A204.1 (cell line): ENCODE data around the gene COLQ.

Source experiments
- FAIRE-seq: peaks from 2 replicates; lab custom pipeline; 2012; peaks lifted over from hg19 to GRCh38; lab: Jason Lieb, UNC

The COLQ gene

DNA sequence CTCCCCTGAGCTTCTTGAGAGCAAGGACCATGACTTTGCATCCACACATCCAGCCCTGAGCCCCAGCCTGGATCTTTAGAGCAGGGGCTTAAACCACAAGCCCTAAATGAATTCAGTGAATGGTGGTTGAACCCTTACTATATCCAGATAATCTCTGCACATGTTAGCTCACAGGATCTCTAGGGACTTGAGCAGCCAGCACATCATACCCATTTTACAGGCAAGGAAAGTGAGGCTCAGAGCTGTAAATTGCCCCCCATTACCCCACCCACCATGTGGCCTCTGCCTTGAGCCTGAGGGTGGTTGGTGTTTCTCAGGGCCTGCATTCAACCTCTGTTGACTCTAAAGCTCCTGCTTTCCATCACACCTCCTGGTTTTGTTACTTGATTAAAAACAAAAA is 66.5 kb downstream of the COLQ start:
- no peak for FAIRE-seq

DNA sequence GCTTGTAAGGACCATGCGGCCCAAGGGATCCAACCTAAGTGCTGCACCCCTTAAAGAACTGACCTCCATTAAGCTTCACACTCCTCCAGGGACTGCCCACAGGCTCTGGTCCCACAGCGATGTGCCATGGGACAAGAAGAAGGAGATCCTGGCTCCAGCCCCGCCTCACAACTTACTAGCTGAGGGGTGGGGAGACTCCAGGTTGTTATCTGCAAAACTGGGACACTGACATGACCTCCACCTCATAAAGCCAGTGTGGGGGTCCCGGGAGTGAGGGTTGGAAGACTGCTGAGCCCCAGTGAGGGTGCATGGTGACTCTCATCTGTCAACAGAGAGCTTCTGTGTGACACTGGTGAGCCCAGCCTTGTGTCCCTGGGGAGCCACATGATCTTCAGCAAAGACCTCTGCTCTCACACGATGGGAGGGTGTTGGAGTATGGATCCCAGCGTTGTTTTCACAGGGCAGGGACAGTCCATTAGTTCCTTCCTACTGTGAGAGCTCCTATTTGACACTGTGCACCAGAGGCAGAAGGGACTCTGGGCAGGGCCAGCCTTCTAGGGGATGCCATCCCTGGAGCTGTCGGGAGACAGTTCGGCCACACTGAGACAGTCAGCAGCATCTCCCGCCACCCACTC is 67.4 kb downstream of the COLQ start:
- no peak for FAIRE-seq

DNA sequence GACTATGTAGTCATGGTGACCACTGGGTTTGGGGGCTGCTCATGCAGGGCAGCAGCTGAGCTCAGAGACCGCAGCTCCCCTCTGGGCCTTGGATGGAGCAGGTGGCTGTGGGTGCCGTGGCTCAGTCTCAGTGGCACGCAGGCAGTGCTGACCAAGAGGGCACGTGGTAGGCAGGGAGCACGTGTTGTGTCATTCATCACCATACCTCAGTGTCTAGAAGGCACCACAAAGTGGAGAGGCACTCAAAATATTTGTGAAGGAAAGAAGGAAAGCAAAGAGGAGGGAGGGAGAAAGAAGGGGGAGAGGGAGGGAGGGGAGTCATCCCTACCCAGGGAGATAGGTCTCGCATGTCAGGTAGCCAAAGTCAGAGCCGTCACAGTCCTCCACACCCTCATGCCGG is 68.0 kb downstream of the COLQ start:
- no peak for FAIRE-seq

GRCh38 chr3:15452961-15453360 is 68.5 kb downstream of the COLQ start:
- no peak for FAIRE-seq

DNA sequence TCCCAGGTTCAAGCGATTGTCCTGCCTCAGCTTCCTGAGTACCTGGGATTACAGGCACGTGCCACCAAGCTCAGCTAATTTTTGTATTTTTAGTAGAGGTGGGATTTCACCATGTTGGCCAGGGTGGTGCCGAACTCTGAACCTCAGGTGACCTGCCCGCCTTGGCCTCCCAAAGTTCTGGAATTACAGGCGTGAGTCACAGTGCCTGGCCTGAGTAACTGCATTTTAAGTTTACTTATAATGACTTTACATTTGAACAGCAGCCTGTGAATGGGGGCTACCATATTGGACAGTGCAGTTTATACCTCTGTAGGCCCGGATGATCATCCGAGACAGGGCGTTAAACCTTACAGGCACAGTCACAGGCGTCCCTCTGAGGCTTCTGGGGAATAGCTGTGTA is 69.3 kb downstream of the COLQ start:
- FAIRE-seq, result no peak

- no peak for FAIRE-seq
Observed at GRCh38 chr3:15451216-15452113, 70.0 kb downstream of the COLQ start.

GRCh38 chr3:15450438-15451215 is 70.9 kb downstream of the COLQ start:
- no peak for FAIRE-seq

GRCh38 chr3:15449489-15450224 is 71.8 kb downstream of the COLQ start:
- FAIRE-seq, result no peak

GRCh38 chr3:15443826-15444524 is 77.5 kb downstream of the COLQ start:
- FAIRE-seq, result no peak

- no peak for FAIRE-seq
Observed at GRCh38 chr3:15440891-15441290, 80.6 kb downstream of the COLQ start.

DNA sequence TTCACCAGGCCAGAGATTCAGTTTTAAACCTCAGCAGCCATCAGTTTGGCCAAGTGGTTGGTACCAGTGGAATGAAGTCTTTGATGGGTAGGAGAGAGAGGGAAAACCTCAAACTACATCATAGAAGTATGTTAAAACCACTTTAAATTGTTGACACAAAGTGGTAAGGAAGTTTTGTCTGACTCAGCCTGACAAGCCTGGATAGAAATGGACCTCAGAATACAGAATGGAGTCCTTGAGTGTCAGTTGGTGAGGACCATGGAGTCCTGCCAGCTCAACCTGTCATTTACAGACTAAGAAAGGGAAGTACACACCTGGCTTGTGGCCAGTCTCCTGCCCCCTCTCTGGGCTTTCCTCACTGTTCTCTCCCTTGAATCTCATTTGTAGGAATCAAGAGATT is 82.0 kb downstream of the COLQ start:
- no peak for FAIRE-seq

DNA sequence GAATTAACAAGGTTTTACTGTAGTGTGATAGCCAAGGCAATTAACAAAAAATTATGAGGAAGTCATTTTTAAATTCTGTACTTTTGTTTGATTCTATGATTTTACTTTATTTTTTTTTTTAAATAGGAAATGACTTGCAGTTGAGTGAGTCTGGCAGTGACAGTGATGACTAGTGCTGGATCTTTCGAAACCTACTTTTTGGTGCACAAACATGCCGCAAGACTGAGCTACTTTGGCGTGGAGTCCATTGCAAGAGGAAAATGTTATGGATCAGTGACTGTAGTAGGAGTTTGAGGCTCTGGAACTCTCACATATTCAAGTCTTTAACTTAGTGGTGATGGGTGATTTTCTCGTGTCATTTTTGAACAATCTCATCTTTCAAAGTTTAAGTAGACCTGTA is 82.5 kb downstream of the COLQ start:
- no peak for FAIRE-seq

DNA sequence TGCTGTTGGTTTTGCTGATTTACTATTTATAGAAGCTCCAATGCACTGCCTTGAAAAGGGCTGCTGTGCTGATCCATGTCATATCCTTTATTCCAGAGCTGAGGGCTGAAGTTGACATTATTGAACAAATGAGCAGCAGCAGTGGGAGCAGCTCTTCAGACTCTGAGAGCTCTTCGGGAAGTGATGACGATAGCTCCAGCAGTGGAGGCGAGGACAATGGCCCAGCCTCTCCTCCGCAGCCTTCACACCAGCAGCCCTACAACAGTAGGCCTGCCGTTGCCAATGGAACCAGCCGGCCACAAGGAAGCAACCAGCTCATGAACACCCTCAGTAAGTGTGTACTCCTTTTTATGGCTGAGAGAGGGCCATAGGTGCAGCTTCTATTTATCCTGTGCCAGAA is 85.3 kb downstream of the COLQ start:
- FAIRE-seq, result no peak

- no peak for FAIRE-seq
Observed at GRCh38 chr3:15434756-15435155, 86.8 kb downstream of the COLQ start.

- FAIRE-seq, result no peak
Observed at GRCh38 chr3:15433531-15433930, 88.0 kb downstream of the COLQ start.

DNA sequence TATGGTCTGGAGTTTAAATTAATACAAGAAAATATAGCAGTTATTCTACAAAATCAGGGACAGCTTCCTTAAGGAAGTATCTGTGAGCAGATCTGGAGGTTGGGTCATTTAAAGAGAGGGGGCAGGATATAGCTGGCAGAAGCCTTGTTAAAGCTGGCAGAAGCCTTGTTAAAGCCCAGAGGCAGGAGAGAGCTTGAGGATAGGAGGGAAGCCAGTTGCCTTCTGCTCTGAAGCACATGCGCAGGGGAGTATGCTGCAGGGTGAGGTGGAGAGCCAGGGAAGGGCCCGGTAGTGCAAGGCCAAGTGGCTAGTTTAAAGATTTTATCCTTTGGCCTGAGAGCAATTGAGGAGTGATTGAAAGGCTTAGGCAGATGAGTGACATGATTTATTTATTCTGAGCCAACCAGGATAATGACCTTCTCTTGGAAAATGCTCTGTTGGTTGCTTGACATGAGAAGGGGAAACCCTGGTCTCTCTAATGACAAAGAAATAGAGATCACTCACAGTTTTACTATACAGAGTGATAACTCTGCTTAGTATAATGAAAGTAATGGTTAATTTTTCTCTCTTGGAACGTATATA is 90.2 kb downstream of the COLQ start:
- FAIRE-seq, result no peak

DNA sequence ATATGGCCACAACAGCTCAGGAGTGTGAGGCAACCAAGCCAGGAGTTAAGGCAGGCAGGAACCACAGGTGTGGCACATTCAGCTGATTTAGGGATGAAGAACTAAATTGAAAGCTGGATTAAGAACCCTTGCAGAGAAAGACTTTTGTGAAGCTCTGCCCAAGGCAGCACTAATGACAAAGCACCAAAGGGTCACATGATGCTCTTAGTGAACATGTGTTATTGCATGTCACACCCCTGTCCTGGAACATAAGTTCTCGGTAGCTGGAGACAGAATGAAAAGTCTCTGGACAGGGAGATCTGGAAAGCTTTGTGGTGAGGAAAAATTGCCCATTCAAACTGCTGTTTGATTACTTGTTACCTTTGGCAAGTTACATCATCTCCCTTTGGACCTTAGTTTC is 90.9 kb downstream of the COLQ start:
- no peak for FAIRE-seq

DNA sequence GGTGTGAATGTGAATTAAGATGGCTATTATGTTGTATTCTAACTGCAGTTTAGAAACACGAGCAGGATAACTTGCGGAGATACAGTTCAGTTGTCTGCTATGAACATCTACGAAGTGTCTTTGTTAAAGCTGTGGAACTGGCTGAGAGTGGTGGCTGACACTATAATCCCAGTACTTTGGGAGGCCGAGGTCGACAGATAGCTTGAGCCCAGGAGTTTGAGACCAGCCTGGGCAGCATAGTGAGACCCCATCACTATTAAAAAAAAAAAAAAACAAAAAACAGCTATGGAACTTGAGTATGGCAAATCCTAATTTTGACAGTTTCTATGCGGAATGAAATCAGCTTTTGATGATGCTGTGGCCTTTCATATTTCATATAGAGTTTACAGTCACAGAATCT is 92.4 kb downstream of the COLQ start:
- FAIRE-seq, result no peak

DNA sequence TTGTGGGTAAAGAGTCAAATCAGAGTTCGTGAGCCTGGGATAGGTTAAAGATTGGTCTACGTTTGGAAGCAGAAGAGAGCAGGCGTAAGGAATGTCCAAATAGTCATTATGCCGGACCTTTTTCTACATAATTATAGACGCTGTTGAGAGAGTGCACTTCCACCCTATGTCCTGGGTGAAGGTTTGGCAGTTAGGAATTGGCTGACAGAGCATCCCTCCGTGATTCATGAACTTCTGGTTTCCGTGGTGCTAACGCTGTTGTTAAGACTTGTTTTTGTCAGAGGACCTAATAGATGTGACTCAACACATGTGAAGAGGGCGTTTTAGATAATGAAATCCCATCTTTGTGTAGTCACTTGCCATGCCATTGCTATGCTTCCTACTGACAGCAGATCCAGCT is 93.0 kb downstream of the COLQ start:
- no peak for FAIRE-seq

GRCh38 chr3:15427981-15428380 is 93.5 kb downstream of the COLQ start:
- FAIRE-seq, result no peak

DNA sequence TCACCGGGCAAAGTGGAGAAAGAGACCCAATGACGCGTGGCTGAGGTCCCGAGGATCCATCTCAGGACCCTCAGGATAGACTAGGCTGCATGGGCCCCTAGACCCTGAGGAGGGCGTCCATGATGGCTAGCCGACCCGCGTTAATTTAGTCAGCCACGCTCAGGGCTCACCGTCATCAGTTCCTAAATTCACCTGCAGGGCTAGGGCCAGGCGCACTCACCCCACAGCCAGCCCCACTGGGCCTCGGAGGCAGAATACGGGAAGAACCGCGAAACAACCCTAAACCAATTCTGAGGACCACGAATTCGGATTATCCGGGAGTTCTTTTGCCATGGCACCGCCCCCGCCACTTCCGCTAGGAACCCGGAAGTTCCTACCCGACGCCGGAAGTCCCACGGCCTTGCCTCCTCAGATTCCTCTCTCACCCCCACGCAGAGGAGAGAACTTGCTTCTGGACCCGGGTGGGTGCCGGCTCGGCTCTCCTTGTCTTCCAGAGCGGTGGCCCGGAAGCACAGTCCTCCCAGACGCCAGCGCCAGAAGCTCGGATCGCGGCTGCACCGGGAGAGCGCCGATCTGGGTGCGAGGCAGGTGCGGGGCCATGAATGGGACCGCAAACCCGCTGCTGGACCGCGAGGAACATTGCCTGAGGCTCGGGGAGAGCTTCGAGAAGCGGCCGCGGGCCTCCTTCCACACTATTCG is 94.2 kb downstream of the COLQ start, which contains the start of the genes EAF1 and METTL6:
EAF1 (plus strand) TSS at position 417 of the 699 bp plus-strand sequence; CDS start at position 599, 182 bp downstream.
METTL6 (minus strand) TSS at position 363 of the 699 bp plus-strand sequence. CDS start 1,033 bp downstream, outside the sequence.
- FAIRE-seq, result no peak
